GM19463 (cell line): Measurements from ENCODE around the gene ACTA1.
"Not testable (repeated sequence)": the region's sequence is repeated elsewhere in the genome, so short reads cannot be mapped to it uniquely, and the experiment has no call there.

Experiments used
- ATAC-seq: cut with Tn5 transposase; IDR thresholded peaks from one replicate; pipeline ENCODE4 v1.9.1; 2021; ENCODE audit warnings: mild to moderate bottlenecking, moderate library complexity; ENCODE audit not compliant: unreplicated experiment

Gene ACTA1

GRCh38 chr1:229410370-229410691, 23.6 kb downstream of the ACTA1 start:
- no peak for ATAC-seq

GRCh38 chr1:229409616-229410369, 24.1 kb downstream of the ACTA1 start:
- no peak for ATAC-seq

- no peak for ATAC-seq
Measured at GRCh38 chr1:229408458-229409037, 25.3 kb downstream of the ACTA1 start.

GRCh38 chr1:229407206-229408026, 26.5 kb downstream of the ACTA1 start:
- ATAC-seq = no peak

DNA sequence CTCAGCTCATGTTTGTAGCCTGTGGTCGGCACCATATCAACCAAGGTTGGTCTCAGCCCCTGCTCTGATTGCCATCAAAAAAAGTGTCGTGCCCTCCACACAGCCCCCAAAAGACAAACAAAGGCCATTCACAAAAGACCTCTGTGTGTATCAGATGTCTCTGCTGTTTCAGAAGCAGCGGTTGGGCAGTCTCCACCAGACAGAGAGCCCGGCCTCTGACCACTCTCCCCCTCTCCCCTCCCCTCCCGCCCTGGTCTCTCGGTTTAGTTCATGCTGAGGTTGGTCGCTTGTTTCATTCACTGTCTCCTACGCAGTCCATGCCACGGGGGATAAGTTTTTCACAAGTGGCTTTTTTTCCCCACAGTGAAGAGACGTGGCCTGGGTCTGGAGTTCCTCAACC, 27.1 kb downstream of the ACTA1 start:
- no peak for ATAC-seq

DNA sequence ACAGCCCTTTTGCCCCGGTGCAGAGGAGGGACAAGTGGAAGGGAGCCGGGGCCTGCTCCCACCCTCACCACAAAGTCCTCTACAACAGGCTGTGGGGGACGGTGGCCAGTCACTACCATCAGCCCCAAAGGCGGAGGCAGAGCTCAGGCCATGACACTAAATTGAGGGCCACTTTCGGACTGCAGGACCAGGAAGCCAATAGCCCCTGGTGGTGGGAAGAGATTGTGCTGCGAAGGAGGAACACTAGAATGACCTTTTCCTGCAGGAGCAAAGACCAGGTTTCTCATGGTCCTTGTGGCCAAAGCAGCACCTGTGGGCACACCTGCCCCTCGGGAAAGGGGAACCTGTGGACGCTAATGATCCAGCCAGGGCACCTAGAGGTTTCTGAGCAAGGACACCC, 30.3 kb downstream of the ACTA1 start:
- no peak for ATAC-seq

DNA sequence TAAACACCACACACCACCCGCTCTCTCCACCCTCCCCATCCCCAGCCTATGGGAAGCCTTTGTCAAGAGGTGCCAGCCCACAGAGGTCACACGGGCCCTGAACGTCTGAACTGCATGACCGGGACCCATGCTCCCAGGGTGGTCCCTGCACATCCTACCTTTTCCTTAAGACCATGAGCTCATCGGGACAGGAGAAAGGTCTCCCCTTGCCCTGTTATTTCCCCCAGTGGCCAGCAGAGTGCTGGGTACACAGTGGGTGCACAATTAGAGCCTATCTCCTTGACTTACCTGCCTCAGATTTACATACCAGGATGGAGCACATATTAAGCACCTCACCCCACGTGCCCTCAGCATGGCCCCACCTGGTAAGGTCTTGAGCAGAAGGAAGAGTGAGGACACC, 30.9 kb downstream of the ACTA1 start:
- ATAC-seq = no peak

GRCh38 chr1:229402329-229402728, 31.6 kb downstream of the ACTA1 start:
- ATAC-seq = not testable (repeated sequence)

DNA sequence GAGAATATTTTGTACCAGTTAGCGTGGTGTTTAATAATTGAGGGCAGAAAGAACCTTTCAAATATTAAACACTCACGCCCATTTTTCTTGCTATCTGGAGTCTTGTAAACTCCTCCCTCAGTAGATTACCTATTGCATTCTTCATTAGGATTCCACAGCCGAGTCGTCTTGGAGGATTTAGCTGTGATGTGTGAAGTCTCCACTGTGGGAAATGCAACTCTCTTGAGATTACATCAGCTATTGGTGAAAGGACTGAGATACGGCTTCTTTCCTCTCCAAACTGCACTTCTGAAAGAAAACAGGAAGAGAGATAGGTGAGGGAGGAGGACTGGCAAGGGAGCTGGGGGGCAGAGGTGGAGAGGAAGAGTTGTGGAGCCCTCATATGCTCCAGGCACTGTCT, 36.1 kb downstream of the ACTA1 start:
- no peak for ATAC-seq

- ATAC-seq = no peak
Measured at GRCh38 chr1:229396585-229397206, 37.2 kb downstream of the ACTA1 start.

GRCh38 chr1:229394517-229394916, 39.4 kb downstream of the ACTA1 start:
- not testable (repeated sequence) for ATAC-seq

GRCh38 chr1:229392936-229393335, 41.0 kb downstream of the ACTA1 start:
- no peak for ATAC-seq

GRCh38 chr1:229390130-229390529, 43.8 kb downstream of the ACTA1 start:
- no peak for ATAC-seq

- ATAC-seq = no peak
Measured at GRCh38 chr1:229388897-229389580, 44.9 kb downstream of the ACTA1 start.

DNA sequence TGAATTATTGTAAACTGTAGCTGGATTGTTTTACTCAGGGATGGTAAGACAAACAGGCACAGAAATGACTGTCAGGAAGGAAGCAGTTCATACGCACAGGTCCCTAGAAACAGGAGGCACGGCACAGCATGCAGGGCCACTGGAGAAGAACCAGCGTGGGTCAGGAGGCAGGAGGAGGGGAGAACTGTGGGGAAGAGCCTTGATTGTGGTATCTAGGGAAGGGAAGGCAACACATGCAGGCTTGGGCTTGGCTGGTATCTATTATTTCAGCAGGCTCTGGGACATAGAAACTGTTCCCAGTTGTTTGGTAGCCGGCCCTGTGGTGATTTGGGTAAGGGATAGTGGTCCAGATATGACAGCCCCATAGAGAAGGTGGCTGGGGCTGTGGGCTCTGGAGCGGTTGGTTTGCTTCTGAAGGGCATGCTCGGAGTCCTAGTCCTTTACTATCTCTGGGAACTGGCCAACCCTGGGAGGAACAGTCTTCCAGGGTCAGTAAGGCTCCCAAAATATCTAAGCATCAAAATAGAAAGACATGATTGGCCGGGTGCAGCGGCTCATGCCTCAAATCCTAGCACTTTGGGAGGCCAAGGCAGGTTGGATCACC, 47.9 kb downstream of the ACTA1 start:
- ATAC-seq = no peak

- ATAC-seq = no peak
Measured at GRCh38 chr1:229384822-229385221, 49.1 kb downstream of the ACTA1 start.

GRCh38 chr1:229383961-229384360, 49.9 kb downstream of the ACTA1 start:
- no peak for ATAC-seq

DNA sequence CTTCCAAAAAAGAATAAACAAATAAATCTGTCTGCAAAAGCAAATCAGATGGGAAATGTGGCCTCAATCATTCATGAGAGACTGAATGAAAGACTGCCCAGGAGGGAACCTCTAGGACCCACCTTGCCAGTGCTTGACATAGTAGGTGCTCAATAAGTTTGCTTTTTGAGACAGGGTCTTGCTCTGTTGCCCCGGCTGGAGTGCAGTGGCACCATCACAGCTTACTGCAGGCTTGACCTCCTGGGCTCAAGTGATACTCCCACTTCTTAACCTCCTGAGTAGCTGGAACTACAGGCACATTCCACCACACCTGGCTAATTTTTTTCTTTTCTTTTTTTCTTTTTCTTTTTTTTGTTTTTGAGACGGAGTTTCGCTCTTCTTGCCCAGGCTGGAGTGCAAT, 50.7 kb downstream of the ACTA1 start:
- ATAC-seq = no peak
